Daoy (cell line): ENCODE data around the gene PRLR. TPM values are rescaled to one million over a fixed set of nuclear protein-coding genes. Genes with fewer than 3 reads are reported as not detected.
"Not testable (repeated sequence)": the region's sequence is repeated elsewhere in the genome, so short reads cannot be mapped to it uniquely, and the experiment has no call there.

ENCODE experiments used
- DNase-seq: peaks from one replicate; pipeline ENCODE4 v3.0.0-alpha.2; 2015; ENCODE audit warnings: low read depth
- total RNA-seq: library from RNA; depleted of rRNA; stranded (reverse); fragments of >200 nt; shearing (Covaris generic); gene quantifications from 2 replicates; pipeline ENCODE4 v1.2.3, GENCODE V29; 2014

PRLR gene
- total RNA-seq, 1 experiment from 2014 or later, result 0.29 TPM

DNA sequence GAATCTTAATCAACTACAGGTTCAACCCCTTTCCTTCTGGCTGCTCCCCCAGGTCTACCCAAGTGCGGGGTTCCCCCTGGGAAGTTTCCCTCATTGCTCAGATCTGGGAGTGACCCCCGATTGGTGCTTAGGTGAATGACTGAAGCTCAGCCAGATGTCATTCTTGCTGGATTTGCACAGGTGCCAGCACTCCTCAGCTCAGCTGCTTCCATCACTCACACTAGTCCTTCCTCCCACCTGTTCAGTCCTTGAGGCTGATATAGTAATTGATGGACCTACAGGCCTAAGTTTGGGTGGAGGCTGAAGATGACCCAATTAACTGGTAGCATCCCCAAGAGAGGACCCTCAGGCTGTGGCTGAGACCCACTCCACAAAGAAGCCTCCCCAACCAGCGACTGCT, 32.9 kb downstream of the PRLR start:
- DNase-seq, result no peak

DNA sequence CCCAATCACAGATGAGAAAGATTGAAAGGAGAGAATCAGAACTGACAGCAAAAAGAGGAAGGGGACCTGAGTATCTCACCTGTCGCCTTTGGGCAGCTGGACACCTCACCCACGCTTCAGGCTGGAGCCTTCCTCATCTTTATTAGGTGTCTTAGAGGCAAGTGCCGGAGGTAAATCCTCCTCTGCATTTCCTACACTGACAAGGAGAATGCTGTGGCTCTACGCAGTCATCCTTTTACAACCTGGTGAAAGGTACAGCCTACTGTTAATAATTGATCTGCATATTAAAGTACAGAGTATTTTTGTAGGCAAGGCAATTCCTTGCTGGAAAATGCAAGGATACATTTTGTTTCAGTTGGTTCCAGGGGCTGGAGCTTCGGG, 34.8 kb downstream of the PRLR start:
- no peak for DNase-seq

DNA sequence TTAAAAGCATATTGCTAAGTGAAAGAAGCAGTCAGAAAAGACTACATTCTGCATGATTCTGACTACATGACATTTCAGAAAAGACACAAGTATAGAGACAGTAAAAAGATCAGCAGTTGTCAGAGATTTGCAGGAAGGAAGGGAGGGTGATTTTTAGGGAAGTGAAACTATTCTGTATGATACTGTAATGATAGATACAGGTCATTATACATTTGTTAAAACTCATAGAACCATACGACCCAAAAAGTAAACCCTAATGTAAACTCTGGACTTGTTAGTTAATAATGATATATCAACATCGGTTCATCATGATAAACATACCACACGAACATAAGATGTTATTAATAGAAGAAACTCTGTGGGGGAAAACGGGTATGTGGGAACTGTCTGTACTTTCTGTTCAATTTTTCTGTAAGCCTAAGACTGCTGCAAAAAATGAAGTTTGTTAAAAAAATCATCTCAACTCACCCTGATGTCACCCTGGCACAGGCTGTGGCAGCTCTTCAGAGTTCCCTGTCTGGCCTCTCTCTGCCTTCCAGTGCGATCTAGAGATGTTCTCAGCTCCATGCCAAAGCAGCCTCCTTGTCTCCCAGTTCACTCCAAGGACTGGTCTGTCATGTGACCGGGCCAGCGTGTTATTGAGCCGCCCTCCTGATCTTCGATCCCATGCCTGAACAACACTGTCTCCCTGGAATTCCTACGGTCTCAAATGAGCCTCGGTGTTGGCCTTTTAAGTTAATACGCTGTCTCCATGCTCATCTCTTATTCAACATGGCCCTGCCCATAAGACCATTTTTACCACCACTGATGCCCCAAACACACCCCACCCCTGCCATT, 35.4 kb downstream of the PRLR start:
- no peak for DNase-seq

DNA sequence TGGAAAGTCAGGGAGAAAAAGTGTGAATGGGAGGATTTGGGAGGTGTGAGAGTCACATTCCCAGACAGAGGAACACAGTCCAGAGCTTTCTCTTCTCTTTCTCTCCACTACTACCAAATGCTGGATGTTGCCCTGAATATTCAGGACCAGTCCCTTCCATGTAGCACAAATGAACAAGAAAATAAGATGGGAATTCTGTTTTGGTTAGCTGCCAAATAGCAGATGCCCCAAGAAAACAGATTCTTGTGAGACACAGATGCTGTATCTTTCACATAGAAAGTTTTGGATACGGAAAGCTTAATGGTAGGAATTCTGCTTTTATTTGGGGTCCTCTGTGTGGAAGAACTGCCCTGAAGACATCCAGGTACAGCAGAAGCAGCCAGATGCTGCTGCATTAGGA, 37.8 kb downstream of the PRLR start:
- no peak for DNase-seq

DNA sequence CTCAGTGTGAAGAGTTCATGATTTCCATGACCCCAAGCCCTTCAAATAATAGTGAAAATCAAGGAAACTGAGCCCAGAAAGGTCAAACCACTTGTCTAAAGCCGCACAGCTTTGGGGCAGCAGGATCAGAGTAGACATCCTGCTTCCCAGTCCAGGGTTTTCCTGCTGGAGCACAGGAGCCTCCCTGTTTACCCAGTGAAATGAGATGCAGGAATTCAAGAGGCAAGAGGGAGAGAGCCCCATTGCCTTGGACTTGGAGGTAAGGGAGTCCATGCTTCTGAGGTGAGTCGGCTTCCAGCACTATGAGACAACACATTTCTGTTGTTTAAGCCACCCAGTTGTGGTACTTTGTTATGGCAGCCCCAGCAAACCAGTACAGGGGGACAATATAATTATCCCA, 40.5 kb downstream of the PRLR start:
- DNase-seq, result not testable (repeated sequence)

DNA sequence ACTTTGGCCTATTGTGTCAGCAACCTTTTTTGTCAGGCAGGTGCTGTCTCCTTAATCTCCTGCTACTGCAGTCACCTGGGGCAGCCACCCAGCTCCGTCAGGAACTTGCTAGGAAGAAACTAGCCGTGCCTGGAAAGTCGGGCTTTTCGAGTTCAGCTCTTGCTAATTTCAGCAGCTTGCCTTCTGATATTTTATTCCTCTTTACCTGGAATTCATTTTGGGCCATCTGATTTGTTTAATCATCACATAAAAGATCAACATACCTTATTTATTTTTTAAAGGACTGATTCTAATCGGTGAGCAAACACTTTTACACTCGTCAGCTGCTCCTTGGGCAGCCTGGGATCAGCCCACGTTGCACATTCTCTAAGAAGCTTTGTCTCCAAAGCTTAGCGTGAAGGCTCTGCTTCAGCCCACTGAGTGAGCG, 42.2 kb downstream of the PRLR start:
- DNase-seq, result no peak

DNA sequence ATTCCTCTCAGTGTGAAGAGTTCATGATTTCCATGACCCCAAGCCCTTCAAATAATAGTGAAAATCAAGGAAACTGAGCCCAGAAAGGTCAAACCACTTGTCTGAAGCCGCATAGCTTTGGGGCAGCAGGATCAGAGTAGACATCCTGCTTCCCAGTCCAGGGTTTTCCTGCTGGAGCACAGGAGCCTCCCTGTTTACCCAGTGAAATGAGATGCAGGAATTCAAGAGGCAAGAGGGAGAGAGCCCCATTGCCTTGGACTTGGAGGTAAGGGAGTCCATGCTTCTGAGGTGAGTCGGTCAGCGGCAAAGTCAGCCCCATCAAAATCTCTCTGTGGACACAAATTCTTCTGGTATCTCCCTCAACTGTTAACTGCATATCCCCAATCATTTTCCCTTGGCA, 42.7 kb downstream of the PRLR start:
- DNase-seq, result not testable (repeated sequence)

DNA sequence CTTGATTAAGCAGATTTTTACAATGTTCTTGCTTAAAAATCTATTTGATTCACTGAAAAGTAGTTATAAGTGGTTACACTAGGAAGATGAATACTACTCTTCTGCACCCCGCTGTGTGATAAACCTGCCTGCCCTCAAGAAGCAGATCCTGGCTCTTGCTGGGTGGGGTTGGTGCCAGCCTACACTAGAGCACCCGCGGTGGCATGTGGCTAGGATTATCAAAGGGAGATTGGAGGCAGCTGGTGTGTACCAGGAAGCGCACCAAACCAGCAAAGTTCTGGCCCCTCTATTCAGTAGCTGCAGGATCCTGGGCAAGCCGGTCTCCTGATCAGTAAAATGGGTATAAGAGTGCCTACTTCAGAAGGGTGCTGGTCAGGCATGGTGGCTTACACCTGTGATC, 43.5 kb downstream of the PRLR start:
- DNase-seq, result no peak

DNA sequence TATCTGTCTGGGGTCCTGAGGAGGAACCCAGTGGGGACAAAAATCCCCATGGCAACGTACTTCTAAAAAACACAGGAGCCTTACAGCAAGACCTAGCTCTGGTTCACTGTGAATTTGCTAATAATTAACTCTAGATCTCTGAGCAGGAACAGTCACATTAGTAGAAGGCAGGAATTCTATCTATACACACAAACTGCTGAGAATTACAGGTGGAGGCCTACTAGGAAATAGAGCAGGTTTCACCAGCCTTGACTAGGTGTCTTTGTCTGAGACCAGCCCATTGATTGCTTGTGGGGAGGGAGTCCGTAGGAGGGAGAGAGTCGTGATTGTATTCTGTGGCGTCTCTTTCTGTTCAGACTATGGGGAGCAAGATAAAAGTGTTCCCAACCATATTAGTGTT, 44.8 kb downstream of the PRLR start:
- no peak for DNase-seq

DNA sequence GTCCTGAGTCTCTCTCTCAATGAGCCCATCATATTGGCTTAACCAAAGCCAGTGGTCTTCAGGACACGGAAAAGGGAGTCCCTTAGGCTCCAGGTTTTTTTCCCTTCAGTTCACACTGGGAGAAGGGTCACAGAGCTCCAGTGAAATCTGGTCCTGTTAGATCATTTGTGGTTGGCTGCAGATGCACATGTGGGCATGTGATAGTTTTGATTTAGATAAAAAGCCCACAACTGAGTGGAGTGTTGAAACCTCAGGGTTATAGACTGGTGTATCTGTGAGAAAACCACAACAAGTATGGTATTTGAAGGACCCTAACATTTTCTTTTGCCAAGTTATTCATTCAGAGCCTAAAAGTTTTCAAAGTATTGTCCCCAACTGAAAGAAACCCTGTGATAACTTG, 46.7 kb downstream of the PRLR start:
- no peak for DNase-seq

DNA sequence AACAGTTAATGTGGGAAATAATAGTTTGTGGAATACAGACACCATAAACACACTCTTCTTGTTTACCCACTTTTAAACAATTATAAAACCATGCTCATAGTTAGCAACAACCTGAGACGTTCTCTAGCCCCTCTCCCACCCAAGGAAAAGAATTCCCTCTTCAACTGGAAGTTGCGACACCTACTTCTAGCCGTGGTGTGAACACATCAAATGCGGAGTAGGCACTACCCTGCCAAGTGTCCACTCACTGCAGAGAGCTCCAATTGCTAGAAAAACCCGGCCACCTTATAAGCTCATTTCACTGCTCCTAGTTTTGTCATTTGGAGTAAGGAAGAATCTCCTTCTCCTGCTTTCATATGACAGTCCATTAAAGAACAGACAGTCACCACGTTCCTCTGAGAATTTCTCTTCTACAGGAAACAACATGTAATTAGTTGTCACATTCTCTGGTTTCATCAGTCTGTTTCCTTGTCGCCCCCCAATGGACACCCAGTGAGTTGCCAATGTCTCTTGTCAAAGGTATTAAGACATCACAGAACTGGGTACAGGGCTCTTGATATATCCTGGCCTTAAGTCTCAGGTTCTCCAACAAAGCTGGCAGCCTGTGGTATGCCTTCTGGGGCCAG, 47.3 kb downstream of the PRLR start:
- DNase-seq, result peak; percentile 29

DNA sequence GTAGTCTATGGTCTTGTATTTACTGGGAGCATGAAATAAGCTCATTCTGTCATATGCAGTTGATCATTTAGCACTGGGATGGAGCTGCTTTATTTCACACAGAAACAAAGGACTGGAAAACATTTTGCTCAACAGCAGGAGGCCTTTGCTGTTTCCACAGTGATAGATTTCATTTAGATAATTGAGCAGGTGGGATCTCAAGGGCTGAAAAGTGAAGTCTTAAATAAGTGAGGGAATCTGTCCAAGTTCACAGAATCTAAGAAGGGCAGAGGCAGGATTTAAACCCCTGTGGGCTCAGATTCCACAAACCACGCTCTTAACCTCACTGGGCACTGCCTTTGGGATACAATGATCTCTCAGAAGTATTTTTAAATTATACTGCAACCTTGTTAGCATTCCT, 47.8 kb downstream of the PRLR start:
- no peak for DNase-seq

DNA sequence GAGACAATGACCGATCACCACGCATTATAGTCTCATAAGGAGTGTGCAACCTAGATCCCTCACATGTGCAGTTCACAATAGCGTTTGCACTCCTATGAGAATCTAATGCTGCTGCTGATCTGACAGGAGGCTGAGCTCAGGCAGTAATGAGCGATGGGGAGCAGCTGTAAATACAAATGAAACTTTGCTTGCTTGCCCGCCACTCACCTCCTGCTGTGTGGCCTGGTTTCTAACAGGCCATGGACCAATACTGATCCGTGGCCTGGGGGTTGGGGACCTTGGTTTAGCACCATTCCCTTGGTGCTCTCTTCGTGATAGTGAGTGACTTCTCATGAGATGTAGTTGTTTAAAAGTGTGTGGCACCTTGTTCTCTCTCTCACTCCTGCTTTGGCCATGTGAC, 50.2 kb downstream of the PRLR start:
- DNase-seq, result no peak

DNA sequence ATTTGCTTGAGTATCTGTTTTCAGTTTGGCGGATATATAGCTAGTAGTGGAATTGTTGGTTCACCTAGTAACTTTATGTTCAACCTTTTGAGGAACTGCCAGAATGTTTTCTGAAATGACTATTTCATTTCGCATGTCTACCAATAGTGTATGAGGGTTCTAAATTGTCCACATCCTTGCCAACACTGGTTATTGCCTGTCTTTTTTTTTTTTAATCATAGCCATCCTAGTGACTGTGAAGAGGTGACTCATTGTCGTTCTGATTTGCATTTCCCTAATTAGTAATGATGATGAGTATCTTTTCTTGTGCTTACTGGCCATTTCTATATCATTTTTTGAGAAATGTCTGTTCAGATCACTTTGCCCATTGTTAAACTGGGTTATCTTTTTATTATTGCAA, 52.5 kb downstream of the PRLR start:
- no peak for DNase-seq

DNA sequence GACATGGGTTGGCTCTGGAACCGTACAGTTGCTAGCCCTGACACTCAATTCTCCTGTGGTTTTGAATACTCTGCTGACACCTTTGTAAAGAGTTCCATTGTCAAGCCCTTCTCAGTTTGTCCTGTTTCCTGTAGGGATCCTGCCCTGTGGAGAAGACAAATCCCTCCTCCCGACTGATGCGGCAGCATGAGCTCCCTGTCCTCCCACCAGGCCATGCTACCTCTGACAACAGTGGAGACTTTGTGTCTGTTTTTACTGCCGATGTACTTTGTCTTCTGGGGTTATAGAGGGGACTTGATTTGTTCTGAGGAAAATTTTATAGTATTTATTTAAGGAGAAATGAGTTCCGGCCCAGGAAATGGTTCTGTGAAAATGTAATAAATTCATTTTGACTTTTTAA, 57.8 kb downstream of the PRLR start:
- no peak for DNase-seq

DNA sequence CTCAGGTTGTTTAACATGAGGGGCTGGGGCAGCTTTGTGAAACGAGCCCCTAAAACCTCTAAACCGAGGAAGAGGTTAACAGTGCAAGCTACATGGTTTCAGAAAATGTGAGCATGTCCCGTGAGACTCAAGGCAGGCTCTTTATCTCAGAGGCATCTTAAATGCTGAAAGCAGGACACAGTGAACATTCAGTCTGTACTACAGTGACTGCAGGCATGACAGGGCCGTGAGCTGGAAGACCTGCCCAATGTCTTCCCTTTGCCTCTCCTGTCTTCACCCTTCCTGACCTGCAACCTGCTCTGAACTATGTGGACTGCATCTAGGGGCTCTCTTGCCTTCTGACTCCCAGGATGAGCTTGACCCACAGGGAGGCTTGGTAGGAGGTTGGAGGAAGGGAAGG, 58.3 kb downstream of the PRLR start:
- DNase-seq, result no peak

DNA sequence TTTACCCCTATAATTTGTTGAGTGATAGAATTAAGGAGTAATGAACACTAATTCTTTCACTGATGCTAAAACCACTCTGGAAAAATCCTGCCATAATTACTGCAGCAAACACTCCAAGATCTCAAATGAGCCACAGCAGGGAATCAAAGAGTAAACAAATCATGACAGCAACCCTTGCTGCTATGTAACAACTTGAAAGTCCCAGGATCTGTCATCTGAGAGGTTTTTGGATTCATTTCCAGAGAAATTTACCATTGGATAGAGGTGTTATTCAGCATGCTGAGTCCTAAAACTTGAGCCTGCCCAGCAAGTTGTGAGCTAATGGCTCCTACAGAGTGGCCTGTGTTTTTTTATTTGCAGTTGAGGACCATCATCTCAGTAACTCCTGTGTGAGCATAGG, 59.2 kb downstream of the PRLR start:
- DNase-seq, result no peak

DNA sequence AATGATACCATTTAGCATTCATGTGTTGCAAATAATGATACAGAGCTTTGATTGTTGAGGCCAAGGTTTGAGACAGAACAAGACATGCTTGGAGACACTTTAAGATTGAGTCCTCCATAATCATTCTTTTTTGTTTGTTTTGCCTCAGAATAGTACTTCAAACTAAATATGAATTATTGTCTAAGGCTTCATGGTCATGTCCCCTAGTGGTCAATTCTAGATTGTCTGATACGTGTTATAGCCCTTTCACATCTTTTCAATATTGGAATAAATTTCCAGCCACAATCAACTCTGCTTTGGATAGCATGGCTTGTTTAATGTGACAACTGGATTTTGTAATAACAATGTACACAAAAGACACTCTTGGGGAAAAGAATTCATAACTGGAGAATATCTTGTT, 64.2 kb downstream of the PRLR start:
- no peak for DNase-seq

DNA sequence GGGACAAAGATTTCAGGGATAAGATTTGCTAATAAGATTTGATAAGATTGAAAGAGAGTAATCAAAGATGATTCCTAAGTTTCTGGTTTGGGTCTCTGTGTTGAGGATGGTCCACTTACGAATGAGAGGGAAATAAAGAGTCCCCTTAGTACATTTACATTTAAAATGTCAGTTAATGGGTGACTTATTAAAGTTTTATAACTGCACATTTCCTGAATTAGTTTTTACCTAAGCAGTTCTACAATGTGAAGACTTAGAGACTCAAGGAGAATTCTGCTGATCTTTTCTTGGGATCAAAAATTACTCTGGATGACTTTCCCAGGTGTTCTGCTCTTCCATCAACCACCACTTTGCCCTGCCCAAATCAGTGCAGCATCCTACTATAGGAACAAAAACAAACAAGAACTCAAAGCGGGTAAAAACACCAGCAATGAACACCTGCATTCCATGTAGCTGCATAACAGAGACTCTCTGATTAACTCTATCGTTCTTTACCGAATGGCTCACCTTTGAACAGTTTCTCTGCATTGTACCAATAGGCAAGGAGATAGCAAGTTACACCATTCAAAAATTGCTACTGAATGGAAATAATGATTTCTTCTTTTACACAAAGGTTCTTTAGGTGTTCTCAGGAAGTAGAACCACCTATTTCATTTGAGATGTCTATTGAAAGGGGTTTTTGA, 65.3 kb downstream of the PRLR start:
- no peak for DNase-seq

DNA sequence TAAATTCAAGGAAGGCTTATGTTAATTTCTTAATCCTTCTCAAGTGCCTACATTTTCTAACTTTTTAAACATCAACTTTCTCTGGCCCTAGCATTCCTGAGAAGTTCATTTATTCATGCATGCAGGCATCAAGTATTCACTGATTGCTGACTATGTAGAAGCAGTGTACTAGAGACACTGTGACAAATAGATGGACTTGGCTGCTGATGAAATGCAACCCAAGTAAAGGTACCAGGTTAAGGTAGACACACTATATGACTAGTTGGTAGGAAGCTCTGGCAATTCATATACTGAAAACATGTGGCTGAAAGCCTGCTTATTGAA, 66.6 kb downstream of the PRLR start:
- no peak for DNase-seq

DNA sequence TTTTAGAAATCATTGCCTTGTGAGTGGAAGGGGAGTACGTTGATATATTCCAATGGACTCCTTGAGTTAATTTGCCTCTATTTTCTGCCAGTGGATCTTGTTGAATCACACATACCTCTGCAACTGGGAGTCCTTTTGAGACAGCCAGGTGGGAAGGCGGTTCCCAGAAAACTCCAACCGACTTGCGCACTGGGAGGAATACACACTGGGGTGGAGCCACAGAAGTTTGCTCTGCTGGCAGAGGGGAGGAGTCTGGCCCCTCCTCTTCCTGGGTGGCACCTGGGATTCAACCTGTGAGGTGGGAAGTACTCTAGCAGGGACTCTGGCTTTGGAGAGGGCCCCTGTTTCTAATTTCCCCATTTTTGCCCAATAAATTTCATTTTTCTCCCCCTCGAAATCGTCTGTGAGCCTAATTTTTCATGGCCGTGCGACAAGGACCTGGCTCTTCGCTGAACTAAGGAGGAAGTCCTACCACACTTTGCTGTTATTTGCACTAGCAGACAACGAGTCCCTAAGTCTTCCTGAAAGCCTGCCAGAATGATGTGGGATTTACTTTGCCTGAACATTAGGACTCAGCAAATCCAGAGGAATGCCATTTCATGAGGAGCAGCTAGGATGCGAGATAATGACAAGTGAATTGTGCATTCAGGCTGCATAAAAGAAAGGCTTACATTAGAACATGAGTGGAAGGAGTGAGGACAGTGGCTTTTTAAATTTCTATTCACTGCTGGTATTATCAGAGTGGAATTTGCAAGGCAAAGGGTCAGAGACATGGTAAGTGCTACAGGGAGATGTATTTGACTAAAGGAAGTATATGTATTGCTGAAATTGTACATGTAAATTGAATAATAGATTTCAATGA, 67.2 kb downstream of the PRLR start:
- DNase-seq, result no peak

DNA sequence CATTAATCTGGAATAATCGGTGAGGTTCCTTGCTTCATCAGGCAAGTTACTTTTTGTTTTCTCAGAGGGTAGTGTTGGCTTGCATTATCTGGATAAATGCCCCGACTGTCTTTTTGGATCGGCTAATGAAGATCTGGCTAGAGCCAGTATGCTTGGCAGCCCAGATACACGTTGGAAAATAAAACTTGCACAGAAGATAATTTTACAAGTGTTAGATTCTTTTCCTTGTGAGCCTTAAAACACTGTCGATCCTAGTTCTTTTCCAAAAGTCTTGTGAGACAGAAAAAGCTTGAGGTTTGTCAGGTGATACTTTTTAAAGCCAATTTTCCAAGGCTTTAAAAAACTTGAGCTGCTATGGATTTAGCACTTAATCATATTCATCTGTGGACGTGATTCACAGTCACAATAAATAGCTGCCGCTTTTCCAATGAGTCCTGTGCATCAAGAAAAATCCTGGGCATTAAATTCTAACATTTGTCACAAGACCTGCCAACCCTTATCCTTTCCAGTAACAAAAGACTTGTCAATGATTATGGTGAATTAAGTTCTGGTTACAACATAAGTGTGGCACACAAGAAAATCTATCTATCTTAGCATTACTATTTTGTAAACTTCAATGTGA, 68.5 kb downstream of the PRLR start:
- DNase-seq, result no peak
